H1 (cell line): ENCODE results near the gene USP12.

Experiments used
- EZH2 ChIP-seq: fragments of 200-600 bp; sonication (generic); IDR thresholded peaks from 2 replicates; pipeline ENCODE4 v1.7.1; 2012; ENCODE audit warnings: low read depth, mild to moderate bottlenecking, moderate library complexity, low read length, inconsistent platforms; ENCODE audit not compliant: severe bottlenecking
- JUND ChIP-seq: IDR thresholded peaks from 2 replicates; pipeline ENCODE4 v1.6.1; 2011; ENCODE audit warnings: mild to moderate bottlenecking, improper control_type of control experiment, low read length
- POLR2AphosphoS5 ChIP-seq: IDR thresholded peaks from 2 replicates; pipeline ENCODE4 v1.6.1; 2011; ENCODE audit warnings: low read depth, low read length
- RNF2 ChIP-seq: fragments of 200-900, 300-1000 bp; sonication (generic); IDR thresholded peaks from 2 replicates; pipeline ENCODE4 v1.7.1; 2016; ENCODE audit warnings: borderline replicate concordance, low read depth, mild to moderate bottlenecking, antibody characterized with exemption, low read length; ENCODE audit not compliant: poor library complexity, severe bottlenecking; ENCODE audit errors: missing control alignments
- USF2 ChIP-seq: IDR thresholded peaks from 2 replicates; pipeline ENCODE4 v1.6.1; 2011; ENCODE audit warnings: low read length, improper control_type of control experiment
- YY1 ChIP-seq: IDR thresholded peaks from 2 replicates; pipeline ENCODE4 v1.6.1; 2011; ENCODE audit warnings: low read depth, mild to moderate bottlenecking, low read length

- no peak for TF ChIP-seq USF2
- no peak for TF ChIP-seq EZH2
- TF ChIP-seq POLR2AphosphoS5: no peak
- no peak for TF ChIP-seq YY1
- TF ChIP-seq JUND: no peak
- TF ChIP-seq RNF2: no peak
Measured at GRCh38 chr13:27139565-27139964, 32.0 kb downstream of the USP12 start.
